SK-N-SH (cell line): ENCODE measurements around the gene CEP290.

Experiments used
- CTCF ChIP-seq: fragments of 200-600 bp; sonication (generic); IDR thresholded peaks from 2 replicates; pipeline ENCODE4 v1.6.1; 2017; ENCODE audit warnings: antibody characterized with exemption, mild to moderate bottlenecking, moderate library complexity
- EP300 ChIP-seq, 2 experiments: IDR thresholded peaks; 2 replicates each; pipeline versions ENCODE4 v1.4.0 to v1.6.1; 2012; ENCODE audit warnings: borderline replicate concordance in 1 of 2, low read depth in 1 of 2, low read length in 1 of 2
- GATA2 ChIP-seq: sonication (generic); formaldehyde crosslinking; IDR thresholded peaks from 2 replicates; pipeline ENCODE4 v1.5.0; 2020; ENCODE audit warnings: mild to moderate bottlenecking, missing genetic modification reagents
- JUND ChIP-seq: IDR thresholded peaks from 2 replicates; pipeline ENCODE4 v1.4.0; 2012
- MAX ChIP-seq: IDR thresholded peaks from 2 replicates; pipeline ENCODE4 v1.4.0; 2012; ENCODE audit warnings: low read depth
- POLR2AphosphoS5 ChIP-seq: IDR thresholded peaks from 2 replicates; pipeline ENCODE4 v1.6.1; 2012; ENCODE audit warnings: low read depth, low read length
- RAD21 ChIP-seq: IDR thresholded peaks from 2 replicates; pipeline ENCODE4 v1.6.1; 2012; ENCODE audit warnings: mild to moderate bottlenecking, low read length
- RFX5 ChIP-seq: IDR thresholded peaks from 2 replicates; pipeline ENCODE4 v1.6.1; 2012; ENCODE audit warnings: mild to moderate bottlenecking, improper control_type of control experiment, low read length
- TAF1 ChIP-seq: IDR thresholded peaks from 2 replicates; pipeline ENCODE4 v1.6.1; 2012; ENCODE audit warnings: low read depth, mild to moderate bottlenecking, low read length, moderate library complexity, borderline replicate concordance
- YY1 ChIP-seq: IDR thresholded peaks from 2 replicates; pipeline ENCODE4 v1.4.0; 2012; ENCODE audit warnings: low read depth, mild to moderate bottlenecking
- TF ChIP-seq, protein P1 (sequence below): IDR thresholded peaks from 2 replicates; pipeline ENCODE4 v1.4.0; 2012; ENCODE audit warnings: low read depth, borderline replicate concordance
- TF ChIP-seq, protein P2 (sequence below): IDR thresholded peaks from 2 replicates; pipeline ENCODE4 v1.6.1; 2012; ENCODE audit warnings: mild to moderate bottlenecking, low read depth, low read length, moderate library complexity
- TF ChIP-seq, protein P3 (sequence below): fragments of 150-350 bp; IDR thresholded peaks from 2 replicates; pipeline ENCODE4 v1.6.1; 2017; ENCODE audit warnings: antibody characterized with exemption, low read length, low read depth, borderline replicate concordance

DNA sequence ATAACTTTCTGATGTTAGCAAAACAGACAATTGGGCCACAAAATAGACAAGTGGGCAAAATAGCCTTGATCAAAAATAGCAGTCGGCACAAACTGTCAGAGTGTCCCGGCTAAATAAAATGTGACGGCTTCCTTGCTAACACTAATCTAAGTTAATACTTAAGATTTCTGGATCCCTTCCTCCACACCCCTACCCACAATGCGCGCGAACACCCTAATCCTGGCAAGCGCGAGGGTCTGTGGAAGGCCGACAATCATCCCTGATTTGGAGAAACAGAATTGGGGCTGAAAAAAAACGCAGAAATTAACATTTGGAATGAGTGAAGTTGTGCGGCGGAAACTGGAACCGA, 489 bp downstream of the CEP290 start:
- TF ChIP-seq, protein P1, sequence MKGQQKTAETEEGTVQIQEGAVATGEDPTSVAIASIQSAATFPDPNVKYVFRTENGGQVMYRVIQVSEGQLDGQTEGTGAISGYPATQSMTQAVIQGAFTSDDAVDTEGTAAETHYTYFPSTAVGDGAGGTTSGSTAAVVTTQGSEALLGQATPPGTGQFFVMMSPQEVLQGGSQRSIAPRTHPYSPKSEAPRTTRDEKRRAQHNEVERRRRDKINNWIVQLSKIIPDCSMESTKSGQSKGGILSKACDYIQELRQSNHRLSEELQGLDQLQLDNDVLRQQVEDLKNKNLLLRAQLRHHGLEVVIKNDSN = no peak
- TF ChIP-seq CTCF (no peak), RFX5 (no peak), JUND (no peak), RAD21 (no peak), MAX (no peak; the same call in 1 of the 2 replicates), YY1 (no peak), TAF1 (no peak), EP300 (IDR thresholded peaks at IDR 0.05; ENCODE audit: borderline replicate concordance in 1 of 2, low read depth in 1 of 2, low read length in 1 of 2) (no peak), GATA2 (CRISPR knock-in tag) (no peak), POLR2AphosphoS5 (no peak)
- TF ChIP-seq, protein P2, sequence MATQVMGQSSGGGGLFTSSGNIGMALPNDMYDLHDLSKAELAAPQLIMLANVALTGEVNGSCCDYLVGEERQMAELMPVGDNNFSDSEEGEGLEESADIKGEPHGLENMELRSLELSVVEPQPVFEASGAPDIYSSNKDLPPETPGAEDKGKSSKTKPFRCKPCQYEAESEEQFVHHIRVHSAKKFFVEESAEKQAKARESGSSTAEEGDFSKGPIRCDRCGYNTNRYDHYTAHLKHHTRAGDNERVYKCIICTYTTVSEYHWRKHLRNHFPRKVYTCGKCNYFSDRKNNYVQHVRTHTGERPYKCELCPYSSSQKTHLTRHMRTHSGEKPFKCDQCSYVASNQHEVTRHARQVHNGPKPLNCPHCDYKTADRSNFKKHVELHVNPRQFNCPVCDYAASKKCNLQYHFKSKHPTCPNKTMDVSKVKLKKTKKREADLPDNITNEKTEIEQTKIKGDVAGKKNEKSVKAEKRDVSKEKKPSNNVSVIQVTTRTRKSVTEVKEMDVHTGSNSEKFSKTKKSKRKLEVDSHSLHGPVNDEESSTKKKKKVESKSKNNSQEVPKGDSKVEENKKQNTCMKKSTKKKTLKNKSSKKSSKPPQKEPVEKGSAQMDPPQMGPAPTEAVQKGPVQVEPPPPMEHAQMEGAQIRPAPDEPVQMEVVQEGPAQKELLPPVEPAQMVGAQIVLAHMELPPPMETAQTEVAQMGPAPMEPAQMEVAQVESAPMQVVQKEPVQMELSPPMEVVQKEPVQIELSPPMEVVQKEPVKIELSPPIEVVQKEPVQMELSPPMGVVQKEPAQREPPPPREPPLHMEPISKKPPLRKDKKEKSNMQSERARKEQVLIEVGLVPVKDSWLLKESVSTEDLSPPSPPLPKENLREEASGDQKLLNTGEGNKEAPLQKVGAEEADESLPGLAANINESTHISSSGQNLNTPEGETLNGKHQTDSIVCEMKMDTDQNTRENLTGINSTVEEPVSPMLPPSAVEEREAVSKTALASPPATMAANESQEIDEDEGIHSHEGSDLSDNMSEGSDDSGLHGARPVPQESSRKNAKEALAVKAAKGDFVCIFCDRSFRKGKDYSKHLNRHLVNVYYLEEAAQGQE = no peak
- TF ChIP-seq, protein P3, sequence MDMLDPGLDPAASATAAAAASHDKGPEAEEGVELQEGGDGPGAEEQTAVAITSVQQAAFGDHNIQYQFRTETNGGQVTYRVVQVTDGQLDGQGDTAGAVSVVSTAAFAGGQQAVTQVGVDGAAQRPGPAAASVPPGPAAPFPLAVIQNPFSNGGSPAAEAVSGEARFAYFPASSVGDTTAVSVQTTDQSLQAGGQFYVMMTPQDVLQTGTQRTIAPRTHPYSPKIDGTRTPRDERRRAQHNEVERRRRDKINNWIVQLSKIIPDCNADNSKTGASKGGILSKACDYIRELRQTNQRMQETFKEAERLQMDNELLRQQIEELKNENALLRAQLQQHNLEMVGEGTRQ = no peak
